ENCODE measurements around the gene CACNA1B. TPM values are rescaled to one million over a fixed set of nuclear protein-coding genes. Genes with fewer than 3 reads are reported as not detected.

Gene CACNA1B
- total RNA-seq, 1 donor from 2014 or later: under 0.01 TPM

DNA sequence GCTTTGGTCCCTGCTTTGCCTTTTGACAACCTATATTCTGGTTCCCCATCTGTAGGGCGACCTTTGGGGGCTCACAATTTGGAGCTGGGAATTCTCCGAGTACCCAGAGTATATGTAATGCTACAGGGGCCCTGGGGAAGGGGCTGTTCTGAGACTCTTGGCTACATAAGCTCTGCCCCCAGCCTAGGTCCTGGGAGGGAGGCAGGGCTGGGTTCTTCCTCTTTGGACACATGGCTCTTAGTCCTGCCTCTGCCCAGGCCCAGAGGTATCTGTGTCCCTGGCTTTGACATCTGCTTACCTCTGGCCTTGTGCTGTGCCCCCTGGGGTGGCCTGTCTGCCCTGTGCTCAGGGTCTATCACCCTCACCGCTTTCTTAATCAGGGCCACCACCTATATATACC lies 181.6 kb downstream of the CACNA1B start:
- H3K27me3 ChIP-seq (ENCODE audit: control insufficient read depth in 3 of 3, insufficient read depth in 3 of 3, low read length in 3 of 3): peaks cover 4 to 13% (median 13%) of the 10 kb centered on the region in 3 donors
- H3K9me3 ChIP-seq (ENCODE audit: control insufficient read depth in 3 of 3, low read length in 3 of 3): peaks cover 0 to 3% (median 0%) of the 10 kb centered on the region in 3 donors
- H3K36me3 ChIP-seq (ENCODE audit: control insufficient read depth in 3 of 3, insufficient read depth in 3 of 3, low read length in 3 of 3): no peaks in the 10 kb centered on the region
- H3K27ac ChIP-seq (ENCODE audit: low read depth, low read length): no peak overlapping the region
- no peak overlapping the region for H3K4me3 ChIP-seq (ENCODE audit: low read length in 3 of 3)
- H3K4me1 ChIP-seq (ENCODE audit: control insufficient read depth in 3 of 3, insufficient read depth in 3 of 3, low read length in 3 of 3): no peaks in the 10 kb centered on the region
- no peak overlapping the region for H3K9ac ChIP-seq (ENCODE audit: low read depth in 1 of 3, low read length in 3 of 3)

DNA sequence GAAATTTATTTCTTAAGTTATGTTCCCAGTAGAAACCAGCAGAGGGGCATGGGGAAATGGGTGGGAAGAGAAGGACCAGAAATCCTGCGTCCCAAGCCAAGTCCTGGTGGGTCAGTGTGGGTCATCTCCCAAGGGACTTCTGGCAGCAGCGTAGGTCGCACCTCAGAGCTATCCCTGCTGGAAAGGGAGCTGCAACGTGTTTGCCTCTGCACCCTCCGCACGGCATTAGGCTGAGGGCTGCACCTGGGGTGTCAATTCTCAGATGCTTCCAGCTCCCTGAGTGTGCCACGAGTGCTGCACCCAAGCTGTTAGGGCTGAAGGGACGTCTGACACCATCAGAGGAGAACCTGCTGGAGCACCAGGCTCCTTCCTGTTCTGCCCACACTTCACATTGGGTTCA lies 182.8 kb downstream of the CACNA1B start:
- Histone ChIP-seq H3K4me1 (ENCODE audit: control insufficient read depth in 3 of 3, insufficient read depth in 3 of 3, low read length in 3 of 3) (no peaks in the 10 kb centered on the region), H3K27ac (ENCODE audit: low read depth, low read length) (no peak overlapping the region), H3K36me3 (ENCODE audit: control insufficient read depth in 3 of 3, insufficient read depth in 3 of 3, low read length in 3 of 3) (no peaks in the 10 kb centered on the region), H3K9me3 (ENCODE audit: control insufficient read depth in 3 of 3, low read length in 3 of 3) (peaks cover 0 to 3% (median 0%) of the 10 kb centered on the region in 3 donors), H3K27me3 (ENCODE audit: control insufficient read depth in 3 of 3, insufficient read depth in 3 of 3, low read length in 3 of 3) (peaks cover 7 to 19% (median 18%) of the 10 kb centered on the region in 3 donors), H3K4me3 (ENCODE audit: low read length in 3 of 3) (no peak overlapping the region), H3K9ac (ENCODE audit: low read depth in 1 of 3, low read length in 3 of 3) (no peak overlapping the region)

DNA sequence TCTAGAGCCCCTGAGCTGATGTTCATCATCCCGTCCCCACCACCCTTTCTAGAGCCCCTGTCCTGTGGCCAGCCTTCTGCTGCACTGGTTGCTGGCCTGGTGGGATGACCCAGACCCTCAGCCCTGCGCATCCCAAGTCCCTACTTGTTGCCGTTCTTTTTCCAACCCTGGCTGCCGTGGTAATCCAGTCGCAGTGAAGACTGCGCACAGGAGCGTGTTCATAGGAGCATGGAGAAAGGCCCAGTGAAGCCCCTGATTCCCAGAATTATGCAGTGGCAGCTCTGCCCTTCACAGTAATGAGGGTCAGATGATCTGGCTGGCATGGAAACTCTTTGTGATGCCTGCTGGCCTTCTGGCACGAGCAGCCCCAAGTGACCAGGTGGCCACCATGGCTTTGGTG lies 183.3 kb downstream of the CACNA1B start:
- Histone ChIP-seq H3K4me1 (ENCODE audit: control insufficient read depth in 3 of 3, insufficient read depth in 3 of 3, low read length in 3 of 3) (no peaks in the 10 kb centered on the region), H3K9ac (ENCODE audit: low read depth in 1 of 3, low read length in 3 of 3) (no peak overlapping the region), H3K27me3 (ENCODE audit: control insufficient read depth in 3 of 3, insufficient read depth in 3 of 3, low read length in 3 of 3) (peaks cover 11 to 23% (median 21%) of the 10 kb centered on the region in 3 donors), H3K4me3 (ENCODE audit: low read length in 3 of 3) (no peak overlapping the region), H3K27ac (ENCODE audit: low read depth, low read length) (no peak overlapping the region), H3K36me3 (ENCODE audit: control insufficient read depth in 3 of 3, insufficient read depth in 3 of 3, low read length in 3 of 3) (no peaks in the 10 kb centered on the region), H3K9me3 (ENCODE audit: control insufficient read depth in 3 of 3, low read length in 3 of 3) (peaks cover 0 to 3% (median 0%) of the 10 kb centered on the region in 3 donors)

DNA sequence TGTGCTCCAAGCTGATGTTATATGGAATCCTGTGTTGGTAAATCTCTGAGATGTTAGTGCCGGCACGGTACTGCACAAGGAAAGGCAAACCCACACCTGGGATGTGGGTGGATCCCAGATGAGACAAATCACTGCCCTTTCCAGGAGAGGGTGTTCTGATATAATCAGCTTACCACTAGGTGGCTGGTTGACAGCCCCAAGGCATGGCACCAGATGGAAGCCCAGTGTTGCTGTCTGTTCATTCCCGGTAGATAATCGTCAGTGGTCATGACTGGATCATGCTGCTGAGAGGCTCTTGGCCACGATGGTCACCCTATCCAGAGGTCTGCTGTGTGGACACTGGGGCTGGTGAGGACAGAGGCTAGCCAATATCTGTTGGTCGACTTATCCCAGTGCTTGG lies 184.0 kb downstream of the CACNA1B start:
- Histone ChIP-seq H3K4me1 (ENCODE audit: control insufficient read depth in 3 of 3, insufficient read depth in 3 of 3, low read length in 3 of 3) (no peaks in the 10 kb centered on the region), H3K27me3 (ENCODE audit: control insufficient read depth in 3 of 3, insufficient read depth in 3 of 3, low read length in 3 of 3) (peaks cover 14 to 24% (median 21%) of the 10 kb centered on the region in 3 donors)

DNA sequence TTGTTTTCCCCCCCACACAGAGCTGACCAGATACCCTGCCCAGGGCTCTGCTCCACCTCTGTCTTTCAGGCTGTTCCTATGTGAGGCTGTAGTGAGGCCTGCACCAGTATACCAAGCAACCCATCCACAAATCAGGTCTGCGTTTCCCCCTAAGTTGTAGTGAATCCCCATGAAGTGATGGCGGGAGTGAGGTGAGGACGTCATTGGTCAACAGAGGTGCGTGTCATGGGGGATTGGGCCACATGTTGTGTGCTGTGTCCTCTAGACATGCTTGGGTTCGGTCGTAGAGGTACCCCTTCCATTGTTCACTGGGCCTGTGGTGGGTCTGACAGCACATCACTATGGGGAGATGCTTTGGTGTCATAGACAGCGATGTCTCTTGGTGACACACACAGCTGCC lies 184.6 kb downstream of the CACNA1B start:
- Histone ChIP-seq H3K36me3 (ENCODE audit: control insufficient read depth in 3 of 3, insufficient read depth in 3 of 3, low read length in 3 of 3) (no peaks in the 10 kb centered on the region), H3K9ac (ENCODE audit: low read depth in 1 of 3, low read length in 3 of 3) (no peak overlapping the region), H3K4me3 (ENCODE audit: low read length in 3 of 3) (no peak overlapping the region), H3K27me3 (ENCODE audit: control insufficient read depth in 3 of 3, insufficient read depth in 3 of 3, low read length in 3 of 3) (peaks cover 14 to 24% (median 21%) of the 10 kb centered on the region in 3 donors), H3K9me3 (ENCODE audit: control insufficient read depth in 3 of 3, low read length in 3 of 3) (peaks cover 0 to 3% (median 0%) of the 10 kb centered on the region in 3 donors), H3K4me1 (ENCODE audit: control insufficient read depth in 3 of 3, insufficient read depth in 3 of 3, low read length in 3 of 3) (no peaks in the 10 kb centered on the region), H3K27ac (ENCODE audit: low read depth, low read length) (no peak overlapping the region)

More for the DNA sequence above, 184.0 kb downstream of the CACNA1B start:
- Histone ChIP-seq H3K36me3 (ENCODE audit: control insufficient read depth in 3 of 3, insufficient read depth in 3 of 3, low read length in 3 of 3) (no peaks in the 10 kb centered on the region), H3K4me3 (ENCODE audit: low read length in 3 of 3) (no peak overlapping the region), H3K9ac (ENCODE audit: low read depth in 1 of 3, low read length in 3 of 3) (no peak overlapping the region), H3K27ac (ENCODE audit: low read depth, low read length) (no peak overlapping the region), H3K9me3 (ENCODE audit: control insufficient read depth in 3 of 3, low read length in 3 of 3) (peaks cover 0 to 3% (median 0%) of the 10 kb centered on the region in 3 donors)

DNA sequence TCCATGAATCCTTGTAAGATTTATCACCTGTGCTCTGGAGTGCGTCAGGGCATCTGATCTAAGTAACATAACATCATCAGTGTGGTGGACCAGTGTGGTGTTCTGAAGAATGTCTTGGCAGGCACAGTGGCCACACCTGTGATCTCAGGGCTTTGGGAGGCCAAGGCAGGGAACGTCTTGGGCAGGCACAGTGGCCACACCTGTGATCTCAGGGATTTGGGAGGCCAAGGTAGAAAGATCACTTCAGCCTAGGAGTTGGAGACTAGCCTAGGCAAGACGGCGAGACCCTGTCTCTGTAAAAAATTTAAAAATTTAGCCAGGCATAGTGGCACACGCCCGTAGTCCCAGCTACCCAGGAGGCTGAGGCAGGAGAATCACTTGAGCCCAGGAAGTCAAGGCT lies 185.5 kb downstream of the CACNA1B start:
- Histone ChIP-seq H3K4me1 (ENCODE audit: control insufficient read depth in 3 of 3, insufficient read depth in 3 of 3, low read length in 3 of 3) (no peaks in the 10 kb centered on the region), H3K9ac (ENCODE audit: low read depth in 1 of 3, low read length in 3 of 3) (no peak overlapping the region), H3K27ac (ENCODE audit: low read depth, low read length) (no peak overlapping the region)

DNA sequence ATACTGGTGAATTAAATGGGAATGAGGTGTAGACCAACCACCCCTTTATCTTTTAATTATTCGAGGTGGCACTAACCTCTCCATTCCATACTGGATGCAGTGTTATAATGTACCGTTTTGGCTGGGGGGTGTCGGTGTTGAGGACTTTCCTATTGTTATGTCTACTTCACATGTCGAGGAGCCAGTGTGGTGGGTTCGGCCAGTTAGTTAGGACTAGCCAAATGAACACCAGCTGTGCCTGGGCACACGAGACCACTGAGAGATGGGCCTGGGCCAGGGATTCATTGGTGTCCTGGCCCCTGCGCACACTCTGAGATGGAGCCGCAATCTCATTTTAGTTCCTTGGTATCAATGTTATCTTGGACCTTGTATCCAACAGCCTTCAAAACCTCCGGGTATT lies 186.2 kb downstream of the CACNA1B start:
- Histone ChIP-seq H3K9me3 (ENCODE audit: control insufficient read depth in 3 of 3, low read length in 3 of 3) (peaks cover 0 to 3% (median 0%) of the 10 kb centered on the region in 3 donors), H3K4me1 (ENCODE audit: control insufficient read depth in 3 of 3, insufficient read depth in 3 of 3, low read length in 3 of 3) (no peaks in the 10 kb centered on the region), H3K36me3 (ENCODE audit: control insufficient read depth in 3 of 3, insufficient read depth in 3 of 3, low read length in 3 of 3) (no peaks in the 10 kb centered on the region), H3K4me3 (ENCODE audit: low read length in 3 of 3) (no peak overlapping the region), H3K27me3 (ENCODE audit: control insufficient read depth in 3 of 3, insufficient read depth in 3 of 3, low read length in 3 of 3) (peaks cover 17 to 33% (median 29%) of the 10 kb centered on the region in 3 donors), H3K9ac (ENCODE audit: low read depth in 1 of 3, low read length in 3 of 3) (no peak overlapping the region), H3K27ac (ENCODE audit: low read depth, low read length) (no peak overlapping the region)

More for the DNA sequence above, 185.5 kb downstream of the CACNA1B start:
- Histone ChIP-seq H3K9me3 (ENCODE audit: control insufficient read depth in 3 of 3, low read length in 3 of 3) (peaks cover 0 to 3% (median 0%) of the 10 kb centered on the region in 3 donors), H3K27me3 (ENCODE audit: control insufficient read depth in 3 of 3, insufficient read depth in 3 of 3, low read length in 3 of 3) (peaks cover 14 to 29% (median 28%) of the 10 kb centered on the region in 3 donors), H3K36me3 (ENCODE audit: control insufficient read depth in 3 of 3, insufficient read depth in 3 of 3, low read length in 3 of 3) (no peaks in the 10 kb centered on the region), H3K4me3 (ENCODE audit: low read length in 3 of 3) (no peak overlapping the region)

DNA sequence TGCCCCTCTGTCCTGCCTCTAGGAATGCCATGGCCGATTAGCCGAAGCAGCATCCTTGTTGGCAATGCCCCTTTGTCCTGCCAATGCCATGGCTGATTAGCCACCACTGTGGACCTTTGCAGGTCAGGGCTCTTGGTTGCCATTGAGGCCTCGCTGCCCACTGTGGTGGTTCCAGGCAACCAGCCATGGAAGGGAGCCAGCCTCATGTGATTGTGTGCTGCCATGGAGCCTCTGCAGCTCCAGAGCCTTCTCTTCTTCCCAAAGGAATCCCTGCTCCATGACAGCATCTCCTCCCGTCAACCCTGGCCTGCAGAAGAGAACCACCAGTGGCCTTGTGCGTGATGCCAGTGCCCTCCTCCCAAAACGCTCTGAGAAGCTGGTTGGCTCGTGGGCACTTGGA lies 187.0 kb downstream of the CACNA1B start:
- Histone ChIP-seq H3K4me1 (ENCODE audit: control insufficient read depth in 3 of 3, insufficient read depth in 3 of 3, low read length in 3 of 3) (no peaks in the 10 kb centered on the region), H3K4me3 (ENCODE audit: low read length in 3 of 3) (no peak overlapping the region), H3K27ac (ENCODE audit: low read depth, low read length) (no peak overlapping the region), H3K9me3 (ENCODE audit: control insufficient read depth in 3 of 3, low read length in 3 of 3) (peaks cover 0 to 3% (median 0%) of the 10 kb centered on the region in 3 donors), H3K9ac (ENCODE audit: low read depth in 1 of 3, low read length in 3 of 3) (no peak overlapping the region), H3K27me3 (ENCODE audit: control insufficient read depth in 3 of 3, insufficient read depth in 3 of 3, low read length in 3 of 3) (peaks cover 19 to 36% (median 29%) of the 10 kb centered on the region in 3 donors), H3K36me3 (ENCODE audit: control insufficient read depth in 3 of 3, insufficient read depth in 3 of 3, low read length in 3 of 3) (no peaks in the 10 kb centered on the region)

DNA sequence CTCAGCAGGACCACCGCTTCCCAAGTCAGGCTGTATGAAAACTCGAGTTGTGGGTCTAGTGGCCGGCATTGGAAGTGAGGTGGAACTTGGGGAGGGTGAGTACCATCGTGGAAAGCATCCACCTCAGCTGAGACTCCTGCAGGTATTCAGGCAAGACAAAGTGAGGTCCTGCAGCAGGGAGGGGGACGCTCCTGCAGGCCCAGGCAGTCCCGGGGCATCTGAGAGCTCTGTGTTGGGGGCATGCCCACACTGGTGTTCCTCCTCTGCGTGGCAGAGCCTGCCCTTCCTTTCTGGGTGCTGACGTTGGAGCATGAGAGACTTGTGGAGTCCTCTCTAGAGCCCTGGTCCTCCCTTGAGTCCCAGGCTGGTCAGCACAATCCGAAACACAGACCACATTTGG lies 187.7 kb downstream of the CACNA1B start:
- H3K4me1 ChIP-seq (ENCODE audit: control insufficient read depth in 3 of 3, insufficient read depth in 3 of 3, low read length in 3 of 3): no peaks in the 10 kb centered on the region
- no peak overlapping the region for H3K9ac ChIP-seq (ENCODE audit: low read depth in 1 of 3, low read length in 3 of 3)
- no peaks in the 10 kb centered on the region for H3K36me3 ChIP-seq (ENCODE audit: control insufficient read depth in 3 of 3, insufficient read depth in 3 of 3, low read length in 3 of 3)
- no peak overlapping the region for H3K27ac ChIP-seq (ENCODE audit: low read depth, low read length)
- H3K4me3 ChIP-seq (ENCODE audit: low read length in 3 of 3): no peak overlapping the region
- peaks cover 0 to 3% (median 0%) of the 10 kb centered on the region in 3 donors for H3K9me3 ChIP-seq (ENCODE audit: control insufficient read depth in 3 of 3, low read length in 3 of 3)
- H3K27me3 ChIP-seq (ENCODE audit: control insufficient read depth in 3 of 3, insufficient read depth in 3 of 3, low read length in 3 of 3): peaks cover 19 to 43% (median 28%) of the 10 kb centered on the region in 3 donors

DNA sequence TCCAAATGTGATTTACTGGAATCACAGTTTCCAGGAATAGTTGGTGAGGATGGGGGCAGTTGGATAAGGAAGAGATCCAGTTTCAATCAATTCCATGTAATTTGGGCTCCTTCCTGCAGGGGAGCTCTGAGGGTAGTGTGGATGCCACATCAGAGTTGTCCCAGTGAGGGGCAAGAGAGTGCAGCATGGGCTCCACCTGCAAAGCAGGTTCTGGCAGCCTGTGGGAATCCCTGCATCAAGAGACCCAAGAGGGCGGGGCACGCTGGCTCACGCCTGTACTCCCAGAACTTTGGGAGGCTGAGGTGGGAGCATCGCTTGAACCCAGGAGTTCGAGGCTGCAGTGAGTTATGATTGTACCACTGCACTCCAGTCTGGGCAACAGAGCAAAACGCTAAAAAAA lies 188.5 kb downstream of the CACNA1B start:
- peaks cover 19 to 48% (median 30%) of the 10 kb centered on the region in 3 donors for H3K27me3 ChIP-seq (ENCODE audit: control insufficient read depth in 3 of 3, insufficient read depth in 3 of 3, low read length in 3 of 3)
- no peak overlapping the region for H3K27ac ChIP-seq (ENCODE audit: low read depth, low read length)

More for the DNA sequence above, 188.5 kb downstream of the CACNA1B start:
- Histone ChIP-seq H3K9me3 (ENCODE audit: control insufficient read depth in 3 of 3, low read length in 3 of 3) (peaks cover 0 to 3% (median 0%) of the 10 kb centered on the region in 3 donors), H3K36me3 (ENCODE audit: control insufficient read depth in 3 of 3, insufficient read depth in 3 of 3, low read length in 3 of 3) (no peaks in the 10 kb centered on the region), H3K4me1 (ENCODE audit: control insufficient read depth in 3 of 3, insufficient read depth in 3 of 3, low read length in 3 of 3) (no peaks in the 10 kb centered on the region), H3K4me3 (ENCODE audit: low read length in 3 of 3) (no peak overlapping the region), H3K9ac (ENCODE audit: low read depth in 1 of 3, low read length in 3 of 3) (no peak overlapping the region)

All from skeletal muscle tissue (tissue), 4 donors.